Cardiac fibroblast (primary cell): ENCODE measurements around the gene EYS.

Experiments used
- DNase-seq, 2 donors: peaks; one replicate each; pipeline versions ENCODE4 v3.0.0 to v3.0.0-alpha.2; 2010; ENCODE audit warnings: low read depth in 2 of 2
- H3K4me3 ChIP-seq, 2 donors: replicated peaks in 1 of 2; 1 replicate in 1 of 2; 2 replicates in 1 of 2; pipeline ENCODE4 v1.5.1; 2011; ENCODE audit warnings: low read depth in 2 of 2, low read length in 2 of 2, mild to moderate bottlenecking in 2 of 2, moderate library complexity in 1 of 2
- TF ChIP-seq, protein P1 (sequence below): IDR thresholded peaks from one replicate; pipeline ENCODE4 v1.5.1; 2011; ENCODE audit warnings: low read depth, mild to moderate bottlenecking, low read length, inconsistent platforms

Gene EYS

DNA sequence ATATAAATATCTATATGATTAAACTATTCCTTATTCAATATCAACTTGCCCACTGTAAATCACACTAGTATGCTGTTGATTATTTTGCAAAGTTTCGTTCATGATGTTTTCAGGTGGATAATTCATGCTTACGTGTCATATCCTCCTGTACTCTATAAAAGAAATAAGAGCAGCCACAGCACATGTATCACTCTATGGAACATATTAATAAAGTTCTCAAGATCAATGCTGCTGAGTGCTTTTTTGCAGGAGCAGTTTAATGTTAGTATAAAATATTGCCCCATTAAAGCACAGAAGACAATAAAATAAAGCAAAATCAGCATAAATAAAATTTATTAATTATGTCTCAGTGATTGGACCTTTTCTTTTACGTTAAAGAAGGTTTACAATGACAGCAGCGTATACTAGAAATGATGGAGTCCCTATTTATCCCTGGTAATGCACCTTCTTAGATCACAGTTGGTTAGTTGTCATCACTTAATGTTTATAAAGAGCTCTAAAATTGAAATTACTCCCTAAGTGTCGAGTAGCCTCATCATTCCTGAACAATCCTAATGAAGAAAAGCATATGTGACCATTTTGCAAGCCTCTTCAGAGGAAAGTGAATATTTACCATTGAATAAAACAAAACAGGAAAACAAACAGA, 517.7 kb downstream of the EYS start:
- H3K4me3 ChIP-seq = no peak overlapping the region
- DNase-seq = no peak
- TF ChIP-seq, protein P1, sequence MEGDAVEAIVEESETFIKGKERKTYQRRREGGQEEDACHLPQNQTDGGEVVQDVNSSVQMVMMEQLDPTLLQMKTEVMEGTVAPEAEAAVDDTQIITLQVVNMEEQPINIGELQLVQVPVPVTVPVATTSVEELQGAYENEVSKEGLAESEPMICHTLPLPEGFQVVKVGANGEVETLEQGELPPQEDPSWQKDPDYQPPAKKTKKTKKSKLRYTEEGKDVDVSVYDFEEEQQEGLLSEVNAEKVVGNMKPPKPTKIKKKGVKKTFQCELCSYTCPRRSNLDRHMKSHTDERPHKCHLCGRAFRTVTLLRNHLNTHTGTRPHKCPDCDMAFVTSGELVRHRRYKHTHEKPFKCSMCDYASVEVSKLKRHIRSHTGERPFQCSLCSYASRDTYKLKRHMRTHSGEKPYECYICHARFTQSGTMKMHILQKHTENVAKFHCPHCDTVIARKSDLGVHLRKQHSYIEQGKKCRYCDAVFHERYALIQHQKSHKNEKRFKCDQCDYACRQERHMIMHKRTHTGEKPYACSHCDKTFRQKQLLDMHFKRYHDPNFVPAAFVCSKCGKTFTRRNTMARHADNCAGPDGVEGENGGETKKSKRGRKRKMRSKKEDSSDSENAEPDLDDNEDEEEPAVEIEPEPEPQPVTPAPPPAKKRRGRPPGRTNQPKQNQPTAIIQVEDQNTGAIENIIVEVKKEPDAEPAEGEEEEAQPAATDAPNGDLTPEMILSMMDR = no peak

GRCh38 chr6:65186826-65187225, 520.2 kb downstream of the EYS start:
- TF ChIP-seq, protein P1 = no peak
- no peak overlapping the region for H3K4me3 ChIP-seq
- DNase-seq = no peak

GRCh38 chr6:65182681-65183080, 524.3 kb downstream of the EYS start:
- TF ChIP-seq, protein P1 = no peak
- DNase-seq = peak; percentile 0 to 9
- H3K4me3 ChIP-seq = no peak overlapping the region

DNA sequence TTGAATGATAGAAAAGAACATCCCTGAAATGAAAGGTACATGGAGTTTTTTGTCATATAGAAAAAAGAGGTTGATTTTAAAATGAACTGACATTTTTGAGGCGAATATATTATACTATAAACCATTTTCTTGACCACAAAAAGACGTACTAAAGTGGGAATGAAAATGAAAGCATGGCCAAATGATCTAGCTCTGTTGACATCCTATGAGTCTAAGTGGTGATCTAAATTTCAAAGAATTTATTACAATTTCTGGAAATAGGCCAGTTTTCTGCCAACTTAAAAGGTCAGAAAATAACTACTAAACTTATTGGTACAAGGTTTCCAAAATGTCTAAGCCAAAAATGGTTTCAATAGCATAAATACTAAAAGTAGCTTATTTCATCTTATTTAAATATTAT, 536.8 kb downstream of the EYS start:
- peak in 1 of 2 donors; percentile 1 for DNase-seq
- TF ChIP-seq, protein P1 = no peak
- H3K4me3 ChIP-seq = no peak overlapping the region

DNA sequence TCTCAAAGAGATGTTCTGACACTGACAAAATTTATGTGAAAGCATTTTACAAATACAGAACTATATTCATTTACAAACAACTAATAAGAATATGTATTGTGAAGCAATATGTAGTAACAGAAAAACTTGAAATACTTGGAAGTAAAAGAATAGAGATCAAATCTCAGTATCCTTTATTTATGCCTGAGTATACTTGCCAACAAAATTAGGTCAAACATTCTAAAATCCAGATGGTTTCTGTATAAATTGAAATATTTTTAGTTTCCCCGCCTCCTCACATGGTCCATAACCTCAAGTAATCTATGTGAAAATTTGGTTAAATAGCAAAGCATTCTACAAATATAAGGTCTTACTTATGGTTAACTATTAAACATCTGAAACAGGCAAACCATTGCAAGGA, 545.4 kb downstream of the EYS start:
- TF ChIP-seq, protein P1 = no peak
- no peak for DNase-seq

GRCh38 chr6:65157025-65157424, 550.0 kb downstream of the EYS start:
- TF ChIP-seq, protein P1 = no peak
- no peak overlapping the region for H3K4me3 ChIP-seq
- DNase-seq = no peak

More for the DNA sequence above, 545.4 kb downstream of the EYS start:
- H3K4me3 ChIP-seq = no peak overlapping the region

- no peak for DNase-seq
- no peak overlapping the region for H3K4me3 ChIP-seq
- TF ChIP-seq, protein P1 = no peak
Observed at GRCh38 chr6:65155083-65155482, 551.9 kb downstream of the EYS start.
